BE2C (cell line): ENCODE results near the gene FAM240B. TPM values are rescaled to one million over a fixed set of nuclear protein-coding genes. Genes with fewer than 3 reads are reported as not detected.

Experiments
- DNase-seq: peaks from one replicate; pipeline ENCODE4 v3.0.0-alpha.2; 2020
- H3K27me3 ChIP-seq: fragments of 250-450 bp; sonication (Bioruptor Pico); 2 replicates; pipeline ENCODE4 v1.5.1; 2020; ENCODE audit warnings: mild to moderate bottlenecking
- H3K36me3 ChIP-seq: fragments of 250-450 bp; sonication (Bioruptor Pico); 2 replicates; pipeline ENCODE4 v1.5.1; 2020; ENCODE audit warnings: mild to moderate bottlenecking
- H3K4me1 ChIP-seq: fragments of 250-450 bp; sonication (Bioruptor Pico); 2 replicates; pipeline ENCODE4 v1.5.1; 2020
- H3K4me3 ChIP-seq: 2 replicates; pipeline ENCODE4 v1.5.1; 2011; ENCODE audit warnings: low read depth, low read length
- H3K9me3 ChIP-seq: fragments of 250-450 bp; sonication (Bioruptor Pico); 2 replicates; pipeline ENCODE4 v1.5.1; 2020
- CTCF ChIP-seq: IDR thresholded peaks from 2 replicates; pipeline ENCODE4 v1.5.1; 2012; ENCODE audit warnings: mild to moderate bottlenecking, low read depth, low read length
- polyA plus RNA-seq: library from polyadenylated mRNA; unstranded; fragments of >200 nt; gene quantifications from one replicate; pipeline ENCODE4 v1.2.1, GENCODE V29; 2012; ENCODE audit warnings: low read depth, missing spikeins; ENCODE audit not compliant: insufficient read length, insufficient read depth

Gene FAM240B
- not detected for polyA plus RNA-seq

- peak; percentile 19 for DNase-seq
- Histone ChIP-seq H3K27me3 (no peaks in the 10 kb centered on the region), H3K4me1 (no peaks in the 10 kb centered on the region), H3K36me3 (no peaks in the 10 kb centered on the region), H3K9me3 (no peaks in the 10 kb centered on the region), H3K4me3 (no peak within 1 kb of the TSS)
- no peak for TF ChIP-seq CTCF
These were observed at the start of gene FAM240B for GRCh38 chr9:38720083-38720745. Gene FAM240B (minus strand): TSS chr9:38720133. CDS start chr9:38703999, 16,134 bp downstream.

GRCh38 chr9:38768351-38768761, 48.4 kb upstream of the FAM240B start:
- Histone ChIP-seq H3K9me3 (no peaks in the 10 kb centered on the region), H3K4me1 (peaks cover 4% of the 10 kb centered on the region; the same call in 1 of the 2 replicates), H3K27me3 (no peaks in the 10 kb centered on the region), H3K36me3 (no peaks in the 10 kb centered on the region), H3K4me3 (no peak overlapping the region)
- DNase-seq = no peak
- no peak for TF ChIP-seq CTCF

- H3K27me3 ChIP-seq = no peaks in the 10 kb centered on the region
- no peak overlapping the region for H3K4me3 ChIP-seq
- DNase-seq = no peak
- no peak for TF ChIP-seq CTCF
- peaks cover 12% of the 10 kb centered on the region for H3K4me1 ChIP-seq
- H3K9me3 ChIP-seq = no peaks in the 10 kb centered on the region
- H3K36me3 ChIP-seq = no peaks in the 10 kb centered on the region
These were observed 45.2 kb upstream of the FAM240B start for GRCh38 chr9:38765101-38765500.

- no peak for TF ChIP-seq CTCF
- Histone ChIP-seq H3K27me3 (no peaks in the 10 kb centered on the region), H3K4me1 (peaks cover 12% of the 10 kb centered on the region), H3K4me3 (peak overlapping the region; percentile 8), H3K36me3 (no peaks in the 10 kb centered on the region), H3K9me3 (no peaks in the 10 kb centered on the region)
- DNase-seq = peak; percentile 72
These were observed 42.1 kb upstream of the FAM240B start for GRCh38 chr9:38761999-38762398.

- Histone ChIP-seq H3K9me3 (no peaks in the 10 kb centered on the region), H3K4me1 (peaks cover 12% of the 10 kb centered on the region), H3K4me3 (peak overlapping the region; percentile 8), H3K27me3 (no peaks in the 10 kb centered on the region), H3K36me3 (no peaks in the 10 kb centered on the region)
- TF ChIP-seq CTCF = no peak
- DNase-seq = no peak
These were observed 41.4 kb upstream of the FAM240B start for GRCh38 chr9:38761339-38761738.

GRCh38 chr9:38756702-38757101, 36.8 kb upstream of the FAM240B start:
- no peaks in the 10 kb centered on the region for H3K9me3 ChIP-seq
- no peaks in the 10 kb centered on the region for H3K27me3 ChIP-seq
- no peaks in the 10 kb centered on the region for H3K36me3 ChIP-seq
- TF ChIP-seq CTCF = no peak
- H3K4me1 ChIP-seq = peaks cover 12% of the 10 kb centered on the region
- H3K4me3 ChIP-seq = no peak overlapping the region
- no peak for DNase-seq
